SKM-1 treated with dmso at 0.1 percent for 144 hours (cell line): ENCODE results near the gene TSSK3.
A peak's percentile ranks its signal among the peaks of the same experiment; 100 is the strongest.

Source experiments
- DNase-seq: peaks from one replicate; lab custom pipeline; 2025; ENCODE audit not compliant: unreplicated experiment; lab: John Stamatoyannopoulos, UW

The TSSK3 gene, protein sequence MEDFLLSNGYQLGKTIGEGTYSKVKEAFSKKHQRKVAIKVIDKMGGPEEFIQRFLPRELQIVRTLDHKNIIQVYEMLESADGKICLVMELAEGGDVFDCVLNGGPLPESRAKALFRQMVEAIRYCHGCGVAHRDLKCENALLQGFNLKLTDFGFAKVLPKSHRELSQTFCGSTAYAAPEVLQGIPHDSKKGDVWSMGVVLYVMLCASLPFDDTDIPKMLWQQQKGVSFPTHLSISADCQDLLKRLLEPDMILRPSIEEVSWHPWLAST

DNA sequence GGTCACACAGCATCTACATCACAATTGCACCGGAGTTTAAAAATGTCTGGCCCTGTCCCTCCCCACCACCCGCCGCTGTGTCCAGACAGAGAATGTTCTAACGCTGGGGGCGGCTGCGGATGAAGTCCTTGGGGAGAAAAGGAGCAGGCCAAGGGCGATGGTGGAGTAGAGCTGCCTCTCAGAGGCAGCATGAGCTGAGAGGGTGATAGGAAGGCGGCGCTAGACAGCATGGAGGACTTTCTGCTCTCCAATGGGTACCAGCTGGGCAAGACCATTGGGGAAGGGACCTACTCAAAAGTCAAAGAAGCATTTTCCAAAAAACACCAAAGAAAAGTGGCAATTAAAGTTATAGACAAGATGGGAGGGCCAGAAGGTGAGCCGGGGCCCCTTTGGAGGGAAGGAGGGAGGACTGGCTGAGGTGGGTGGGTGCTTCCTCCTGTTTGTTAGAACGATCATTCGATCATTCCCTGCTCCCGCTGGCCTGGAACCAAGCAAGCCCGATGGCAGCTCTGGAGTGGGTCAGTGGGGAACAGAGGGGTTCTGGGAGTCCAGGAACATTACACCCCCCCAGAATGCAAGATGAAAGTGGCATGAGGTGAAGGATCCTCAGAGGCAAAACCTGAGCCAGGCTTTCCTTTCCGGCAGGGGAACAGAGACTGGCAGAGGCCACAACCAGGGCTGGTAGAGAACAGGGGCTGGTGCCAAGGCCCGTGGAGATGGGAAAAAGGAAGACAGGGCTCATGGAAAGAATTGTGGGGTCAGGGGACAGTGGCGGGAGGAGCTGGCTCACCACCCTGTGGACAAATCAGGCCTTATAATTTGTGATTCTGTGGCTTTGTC lies at the start of gene TSSK3, which contains the start of gene FAM229A:
TSS of gene TSSK3 (plus strand) at position 66 of the 840 bp plus-strand sequence. CDS start at position 229, 163 bp downstream.
TSS of gene FAM229A (minus strand) at position 12 of the 840 bp plus-strand sequence. CDS start 394 bp downstream, outside the sequence.
- DNase-seq: no peak

DNA sequence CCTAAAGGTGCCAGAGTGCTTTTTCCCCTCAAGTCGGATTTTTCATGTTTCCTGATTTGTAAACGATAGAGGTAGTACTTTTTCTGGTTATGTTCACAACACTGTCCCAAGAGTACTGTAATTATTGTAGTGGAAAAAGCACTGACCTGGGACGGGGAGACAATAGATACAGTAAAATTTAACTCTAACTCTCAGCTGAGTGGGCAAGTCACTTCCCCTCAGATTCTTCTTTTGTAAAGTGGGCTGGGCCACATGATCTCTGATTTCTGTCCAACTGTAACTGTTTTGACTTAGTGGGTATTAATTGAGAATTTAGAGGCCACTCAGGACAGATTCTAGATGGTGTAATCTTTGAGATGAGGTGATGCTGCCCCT lies 45.4 kb upstream of the TSSK3 start:
- no peak for DNase-seq

DNA sequence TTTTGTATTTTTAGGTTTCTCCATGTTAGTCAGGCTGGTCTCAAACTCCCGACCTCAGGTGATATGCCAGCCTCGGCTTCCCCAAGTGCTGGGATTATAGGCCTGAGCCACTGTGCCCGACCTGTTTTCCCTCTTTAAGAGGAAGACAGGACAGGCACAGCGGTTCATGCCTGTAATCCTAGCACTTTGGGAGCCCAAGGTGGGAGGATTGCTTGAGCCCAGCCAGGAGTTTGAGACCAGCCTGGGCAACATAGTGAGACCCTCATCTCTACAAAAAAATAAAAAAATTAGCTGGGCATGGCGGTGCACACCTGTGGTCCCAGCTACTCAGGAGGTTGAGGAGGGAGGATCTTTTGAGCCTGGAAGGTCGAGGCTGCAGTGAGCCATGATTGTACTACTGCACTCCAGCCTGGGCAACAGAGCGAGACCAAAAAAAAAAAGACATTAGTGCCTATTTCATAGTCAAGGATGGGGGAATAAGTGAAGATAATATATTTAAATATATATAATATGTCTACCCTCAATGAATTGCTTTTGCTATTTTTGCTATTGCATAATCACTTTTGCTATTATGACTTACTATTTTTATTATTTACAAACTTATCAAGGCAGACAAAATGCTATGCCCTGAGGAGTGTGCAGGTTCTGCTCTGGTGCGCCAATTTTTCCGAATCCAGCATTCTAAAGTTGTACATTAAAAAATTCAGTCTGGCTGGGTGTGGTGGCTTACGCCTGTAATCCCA lies 44.0 kb upstream of the TSSK3 start:
- DNase-seq: no peak

DNA sequence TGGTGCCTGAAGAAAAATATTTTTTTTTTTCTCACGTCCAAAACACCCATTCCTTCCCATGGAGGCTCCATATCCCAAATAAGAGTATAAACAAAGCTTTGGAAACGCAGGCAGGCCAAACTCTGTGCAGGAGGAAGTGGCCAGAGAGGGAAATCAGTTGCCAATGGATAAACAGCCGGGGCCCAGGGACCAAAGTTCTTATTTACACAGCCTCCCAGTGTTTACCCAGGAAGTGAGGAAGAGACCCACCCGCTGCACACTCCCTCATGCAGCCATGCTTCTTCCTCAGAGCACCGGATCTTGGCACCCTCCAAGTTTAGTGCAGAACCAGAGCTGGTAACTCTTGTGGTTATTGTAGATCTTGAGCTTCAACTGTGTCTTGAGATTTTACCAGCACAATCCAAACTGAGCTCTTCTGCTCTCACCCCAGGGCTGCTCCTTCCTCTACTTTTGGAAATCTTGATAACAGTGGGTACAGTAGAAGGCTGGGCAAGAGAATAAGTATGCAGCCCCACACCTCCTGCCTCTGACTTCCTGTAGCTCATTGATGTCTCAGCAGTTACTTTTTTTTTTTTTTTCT lies 40.5 kb upstream of the TSSK3 start:
- DNase-seq: no peak

DNA sequence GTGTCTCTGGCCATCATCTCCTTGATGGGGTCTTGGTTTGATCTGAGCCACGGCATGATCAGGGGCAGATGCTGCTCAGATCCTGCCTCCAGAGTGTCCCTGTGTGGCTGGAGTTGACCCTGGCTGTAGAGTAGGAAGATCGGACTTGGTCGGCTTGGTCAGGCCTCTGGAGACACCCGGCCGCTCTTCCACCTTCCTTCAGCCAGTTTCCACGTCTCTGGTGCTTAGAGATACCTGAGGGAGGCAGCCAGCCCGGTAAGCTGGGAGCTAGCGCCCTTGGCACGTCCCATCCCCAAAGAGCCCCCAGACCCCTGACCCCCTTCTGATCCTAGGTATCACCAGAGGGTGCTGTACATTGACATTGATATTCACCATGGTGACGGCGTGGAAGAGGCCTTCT lies 35.1 kb upstream of the TSSK3 start:
- no peak for DNase-seq

DNA sequence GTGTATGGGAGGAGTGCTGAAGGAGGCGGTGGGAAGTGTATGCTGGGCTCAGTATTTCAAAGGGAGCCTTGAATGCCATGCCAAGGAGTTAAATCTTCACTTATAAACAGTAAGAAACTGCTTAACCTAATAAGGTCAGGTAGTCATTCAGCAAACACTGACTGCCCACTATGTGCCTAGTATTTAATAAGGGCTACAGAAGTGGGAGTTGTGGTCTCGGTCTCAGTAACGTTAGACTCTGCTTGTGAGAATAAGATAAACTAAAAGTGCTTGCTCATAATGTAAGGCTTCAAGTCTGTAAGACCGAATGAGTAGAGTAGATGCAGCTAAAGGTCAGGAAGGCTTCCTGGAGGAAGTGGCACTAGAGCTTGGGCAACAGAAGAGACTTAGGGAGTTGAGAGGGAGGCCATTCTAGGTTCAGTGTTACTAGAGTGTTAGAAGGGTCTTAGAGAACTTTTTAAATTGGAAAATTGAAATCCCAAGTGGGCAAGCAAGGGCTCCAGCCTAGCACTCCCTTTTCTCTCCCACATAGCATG lies 32.3 kb upstream of the TSSK3 start:
- DNase-seq: no peak

GRCh38 chr1:32330558-32331151 lies 31.7 kb upstream of the TSSK3 start:
- no peak for DNase-seq

DNA sequence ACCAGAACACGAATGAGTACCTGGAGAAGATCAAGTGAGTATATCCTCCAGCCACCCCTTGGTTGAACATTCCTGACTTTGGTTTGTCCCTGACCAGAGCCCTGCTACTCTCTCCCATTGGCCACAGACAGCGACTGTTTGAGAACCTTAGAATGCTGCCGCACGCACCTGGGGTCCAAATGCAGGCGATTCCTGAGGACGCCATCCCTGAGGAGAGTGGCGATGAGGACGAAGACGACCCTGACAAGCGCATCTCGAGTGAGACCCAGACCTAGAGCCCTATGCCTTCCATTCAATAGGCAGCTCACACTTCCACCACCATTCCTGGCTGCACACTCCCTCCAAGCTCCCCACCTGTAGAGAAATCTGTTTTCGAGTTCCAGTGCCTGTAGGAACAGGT lies 30.8 kb upstream of the TSSK3 start:
- DNase-seq: no peak

DNA sequence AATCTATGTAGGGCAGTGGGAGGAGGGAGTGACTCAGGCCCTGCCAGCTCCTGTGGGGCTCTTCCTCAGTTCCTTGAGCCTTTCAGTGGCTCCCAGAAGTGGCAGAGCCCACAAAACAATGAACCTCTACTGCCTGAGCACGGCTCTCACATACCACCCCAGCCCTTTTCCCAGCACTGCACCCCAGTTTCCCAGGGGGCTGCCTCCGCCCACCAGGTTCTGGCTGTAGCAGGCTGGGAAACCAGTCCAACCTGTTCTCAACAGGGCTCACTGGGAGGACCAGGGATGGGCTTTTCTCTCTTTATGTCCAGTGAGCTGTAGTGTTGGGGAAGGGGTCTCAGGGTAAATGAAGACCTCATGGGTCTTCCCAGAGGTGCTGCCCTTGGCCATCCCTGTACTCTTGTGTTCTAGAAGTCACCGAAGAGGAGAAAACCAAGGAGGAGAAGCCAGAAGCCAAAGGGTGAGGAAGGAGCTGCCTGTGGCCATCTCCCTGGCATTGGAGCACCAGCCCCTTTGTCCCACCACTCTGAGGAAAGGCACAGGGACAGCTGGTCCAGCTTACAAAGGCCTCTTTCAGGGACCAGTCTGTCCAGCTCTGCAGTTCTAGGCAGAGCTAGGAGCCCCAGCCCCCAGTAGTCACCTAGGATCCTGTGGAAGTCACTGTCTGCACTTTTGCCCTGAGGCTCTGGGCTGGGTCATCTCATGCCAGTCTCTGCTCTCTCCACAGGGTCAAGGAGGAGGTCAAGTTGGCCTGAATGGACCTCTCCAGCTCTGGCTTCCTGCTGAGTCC lies 29.9 kb upstream of the TSSK3 start:
- DNase-seq: no peak

GRCh38 chr1:32333251-32333963 lies 28.9 kb upstream of the TSSK3 start:
- DNase-seq: no peak

- no peak for DNase-seq
Observed at GRCh38 chr1:32334274-32334861, 28.0 kb upstream of the TSSK3 start.

DNA sequence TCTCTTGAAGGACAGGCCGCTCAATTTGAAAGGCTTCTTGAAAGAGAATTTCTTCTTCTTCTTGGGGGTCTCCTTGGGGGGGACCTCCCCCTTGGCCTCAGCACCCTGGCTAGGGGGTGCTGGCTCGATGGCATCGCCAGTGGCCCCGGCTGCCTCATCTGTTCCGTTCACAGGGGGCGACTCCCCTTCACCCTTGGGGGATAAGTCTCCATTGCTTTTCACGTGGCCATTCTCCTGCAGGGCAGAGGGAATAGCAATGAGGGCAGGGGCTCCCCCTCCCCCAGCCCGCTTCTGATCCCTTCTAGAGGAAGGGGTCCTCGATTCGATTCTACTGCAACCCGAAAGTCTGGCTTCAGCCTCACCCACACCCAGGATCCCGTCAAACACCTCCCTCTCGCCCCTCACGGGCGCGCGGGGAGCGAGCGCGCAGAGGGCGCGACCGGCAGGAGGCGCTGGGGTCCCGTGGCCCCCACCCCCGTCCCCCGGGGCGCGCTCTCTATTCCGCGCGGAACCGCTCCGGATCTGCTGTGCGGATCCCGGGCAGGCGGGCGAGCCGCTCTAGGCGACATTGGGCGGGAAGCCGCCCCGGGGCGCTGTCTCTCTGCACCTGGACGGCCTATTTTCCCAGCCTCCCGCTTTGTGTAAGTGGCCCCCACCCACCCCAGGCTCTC lies 27.3 kb upstream of the TSSK3 start:
- DNase-seq: no peak

GRCh38 chr1:32335535-32335789 lies 26.9 kb upstream of the TSSK3 start:
- no peak for DNase-seq

GRCh38 chr1:32335790-32336590 lies 26.3 kb upstream of the TSSK3 start, which contains the start of gene MARCKSL1:
Gene MARCKSL1, minus strand, starts transcription at chr1:32336233. Its CDS starts 200 bp downstream, at chr1:32336033.
- no peak for DNase-seq

DNA sequence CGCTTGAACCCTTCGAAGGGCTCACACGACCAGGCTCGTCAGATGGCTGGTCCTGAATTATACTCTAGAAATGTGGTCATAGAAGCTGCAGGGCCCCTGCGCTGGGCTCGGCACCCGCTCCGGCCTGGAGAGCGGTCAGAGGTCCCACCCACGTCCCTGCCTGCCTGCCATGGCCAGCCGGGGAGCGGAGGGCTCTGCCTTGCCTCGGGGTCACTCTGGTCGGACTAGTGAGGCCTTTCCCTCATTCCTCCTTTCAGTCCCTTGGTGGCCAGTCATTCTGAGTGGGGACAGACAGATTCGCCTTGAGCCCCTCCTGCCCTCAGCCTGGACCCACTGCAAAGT lies 25.8 kb upstream of the TSSK3 start:
- no peak for DNase-seq

GRCh38 chr1:32336963-32337675 lies 25.2 kb upstream of the TSSK3 start:
- peak; percentile 90 for DNase-seq
